Adrenal gland (tissue), 12 donors: ENCODE results near the gene MCM5. TPM values are rescaled to one million over a fixed set of nuclear protein-coding genes. Genes with fewer than 3 reads are reported as not detected.

ENCODE experiments used
- DNase-seq, 7 donors: peaks; one replicate each; pipeline ENCODE4 v3.0.0-alpha.2; 2019 to 2020
- H3K27ac ChIP-seq, 5 donors: fragments of 200-600 bp; sonication (generic) in 4 of 5; 1 replicate in 3 of 5; 2 replicates in 2 of 5; pipeline versions ENCODE4 v1.5.1 to v1.8.0; 2016 to 2020; ENCODE audit warnings: mild to moderate bottlenecking in 1 of 5
- H3K27me3 ChIP-seq: fragments of 200-600 bp; 2 replicates; pipeline ENCODE4 v1.8.0; 2021
- H3K36me3 ChIP-seq, 2 donors: fragments of 200-600 bp; replicated peaks in 1 of 2; 1 replicate in 1 of 2; 2 replicates in 1 of 2; pipeline versions ENCODE4 v1.5.1 to v1.8.0; 2018 to 2022
- H3K4me1 ChIP-seq, 2 donors: fragments of 200-600 bp; replicated peaks in 1 of 2; 1 replicate in 1 of 2; 2 replicates in 1 of 2; pipeline versions ENCODE4 v1.5.1 to v1.8.0; 2018 to 2021
- H3K4me3 ChIP-seq, 4 donors: fragments of 200-600 bp; sonication (generic) in 3 of 4; one replicate each; pipeline ENCODE4 v1.5.1; 2016 to 2018
- H3K9me3 ChIP-seq, 3 donors: fragments of 200-600 bp; sonication (generic) in 1 of 3; replicated peaks in 1 of 3; 1 replicate in 2 of 3; 2 replicates in 1 of 3; pipeline versions ENCODE4 v1.5.1 to v1.8.0; 2016 to 2021
- CTCF ChIP-seq, 6 experiments: fragments of 450-650 bp in 4 of 6; fragments of 200-600 bp in 2 of 6; sonication (generic) in 1 of 6; IDR thresholded peaks; 1 replicate in 5 of 6; 2 replicates in 1 of 6; pipeline versions ENCODE4 v1.5.1 to v1.8.0; 2016 to 2021; ENCODE audit warnings: antibody characterized with exemption in 6 of 6, mild to moderate bottlenecking in 2 of 6, moderate library complexity in 1 of 6
- POLR2A ChIP-seq, 2 donors: fragments of 450-650 bp; IDR thresholded peaks; one replicate each; pipeline ENCODE4 v1.6.1; 2017; ENCODE audit warnings: antibody characterized with exemption in 2 of 2, mild to moderate bottlenecking in 2 of 2, moderate library complexity in 1 of 2
- WGBS, 4 donors: extraction: QIAGEN DNeasy Blood & Tissue Kit in 2 of 4; methylation state at CpG; one replicate each; pipeline versions ENCODE4 v1.1.5 to v1.1.7; 2013 to 2017; 5-methylcytosine and 5-hydroxymethylcytosine counted together
- intact Hi-C, 2 donors: fragments of 100-400 bp; cut with DNase I; formaldehyde crosslinking; loops; one replicate each; pipeline versions ENCODE4 v1.14.1 to v1.15.0; 2022 to 2023
- polyA plus RNA-seq, 3 donors: library from polyadenylated mRNA; stranded (reverse); fragments of 200-250 nt in 2 of 3; fragments of 350-450 nt in 1 of 3; fragmentation: Illumina TruSeq in 1 of 3; extraction: RNeasy Lipid Tissue Mini Kit (QIAGEN cat#74804) in 1 of 3; gene quantifications; one replicate each; pipeline ENCODE4 v1.2.3, GENCODE V29; 2013 to 2014
- total RNA-seq, 9 donors: library from RNA; depleted of rRNA in 4 of 9; stranded (reverse); fragments of >200 nt in 4 of 9; fragments of 120-200 nt in 1 of 9; fragmentation: NEBNext Ultra II Directional in 1 of 9; extraction: Animal tissue kit (Norgen Biotek cat#: 25700) in 1 of 9; gene quantifications; one replicate each; pipeline versions ENCODE4 v1.1.0 to v1.2.4, GENCODE V29; 2013 to 2023
- donor health status: healthy with polysubstance abuse.
- donor health status: Bipolar disorder and iron deficiency.
- donor health status: DM: yes; HTN: yes; CAD: no.
- donor health status: DM: no; HTN: no; CAD: no.
- donor health status: DM: no; HTN: no; CAD: no.
- donor health status: DM: yes; HTN: yes; CAD: no.

MCM5 gene
- total and polyA plus RNA-seq, 12 donors = 3.9 to 20.7 (median 14.6) TPM

DNA sequence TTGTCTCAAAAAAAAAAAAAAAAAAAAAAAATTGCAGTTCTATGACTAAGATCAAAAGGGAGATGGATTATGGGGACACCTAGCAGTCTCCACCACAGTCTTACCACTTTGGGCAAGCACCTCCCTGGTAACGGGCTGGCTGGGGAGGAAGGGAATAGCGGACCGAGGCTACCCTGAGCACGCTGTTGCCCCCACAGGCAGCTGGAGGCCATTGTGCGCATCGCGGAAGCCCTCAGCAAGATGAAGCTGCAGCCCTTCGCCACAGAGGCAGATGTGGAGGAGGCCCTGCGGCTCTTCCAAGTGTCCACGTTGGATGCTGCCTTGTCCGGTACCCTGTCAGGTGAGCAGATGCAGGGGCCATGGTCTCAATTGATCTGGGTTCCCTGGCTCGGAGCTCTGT is 21.2 kb downstream of the MCM5 start:
- intact Hi-C loops = no loop called here
- no peak overlapping the region for H3K27ac ChIP-seq
- peaks cover 0 to 17% of the 10 kb centered on the region in 2 donors for H3K36me3 ChIP-seq
- no peak overlapping the region for H3K4me3 ChIP-seq
- no peaks in the 10 kb centered on the region for H3K27me3 ChIP-seq
- DNase-seq = no peak
- 92 to 94% (median 93%) methylated on average over 8 to 12 of the region's 12 CpGs for WGBS, 4 donors
- TF ChIP-seq CTCF (IDR thresholded peaks at IDR 0.05) (no peak), POLR2A (IDR thresholded peaks at IDR 0.05) (no peak)
- no peaks in the 10 kb centered on the region for H3K4me1 ChIP-seq
- H3K9me3 ChIP-seq = no peaks in the 10 kb centered on the region

GRCh38 chr22:35422145-35422544 is 22.2 kb downstream of the MCM5 start:
- Histone ChIP-seq H3K4me3 (no peak overlapping the region), H3K9me3 (no peaks in the 10 kb centered on the region), H3K4me1 (no peaks in the 10 kb centered on the region), H3K36me3 (peaks cover 0 to 17% of the 10 kb centered on the region in 2 donors), H3K27me3 (no peaks in the 10 kb centered on the region), H3K27ac (no peak overlapping the region)
- DNase-seq = no peak
- 94 to 99% (median 97%) methylated on average over 4 of the region's 4 CpGs for WGBS, 4 donors
- intact Hi-C loops = no loop called here
- TF ChIP-seq CTCF (IDR thresholded peaks at IDR 0.05) (no peak), POLR2A (IDR thresholded peaks at IDR 0.05) (no peak)

GRCh38 chr22:35422936-35423335 is 23.0 kb downstream of the MCM5 start:
- 93 to 98% (median 96%) methylated on average over 3 to 9 of the region's 9 CpGs for WGBS, 4 donors

DNA sequence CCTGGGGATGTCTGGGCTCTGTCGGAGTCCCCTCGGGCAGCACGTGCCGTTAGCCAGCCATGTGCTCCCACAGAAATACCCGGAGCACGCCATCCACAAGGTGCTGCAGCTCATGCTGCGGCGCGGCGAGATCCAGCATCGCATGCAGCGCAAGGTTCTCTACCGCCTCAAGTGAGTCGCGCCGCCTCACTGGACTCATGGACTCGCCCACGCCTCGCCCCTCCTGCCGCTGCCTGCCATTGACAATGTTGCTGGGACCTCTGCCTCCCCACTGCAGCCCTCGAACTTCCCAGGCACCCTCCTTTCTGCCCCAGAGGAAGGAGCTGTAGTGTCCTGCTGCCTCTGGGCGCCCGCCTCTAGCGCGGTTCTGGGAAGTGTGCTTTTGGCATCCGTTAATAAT is 24.1 kb downstream of the MCM5 start:
- Histone ChIP-seq H3K27me3 (no peaks in the 10 kb centered on the region), H3K4me1 (no peaks in the 10 kb centered on the region), H3K9me3 (no peaks in the 10 kb centered on the region), H3K36me3 (peaks cover 0 to 17% of the 10 kb centered on the region in 2 donors), H3K4me3 (no peak overlapping the region), H3K27ac (no peak overlapping the region)
- DNase-seq = no peak
- WGBS, 4 donors = 95 to 97% (median 96%) methylated on average over 15 to 26 of the region's 26 CpGs
- TF ChIP-seq POLR2A (IDR thresholded peaks at IDR 0.05) = no peak
- intact Hi-C loops = no loop called here

More at GRCh38 chr22:35422936-35423335, 23.0 kb downstream of the MCM5 start:
- intact Hi-C loops = no loop called here
- H3K36me3 ChIP-seq = peaks cover 0 to 17% of the 10 kb centered on the region in 2 donors
- no peak for TF ChIP-seq POLR2A (IDR thresholded peaks at IDR 0.05)
- TF ChIP-seq CTCF (IDR thresholded peaks at IDR 0.05) = no peak
- no peak for DNase-seq
- no peaks in the 10 kb centered on the region for H3K27me3 ChIP-seq
- no peak overlapping the region for H3K27ac ChIP-seq
- H3K9me3 ChIP-seq = no peaks in the 10 kb centered on the region
- H3K4me3 ChIP-seq = no peak overlapping the region
- H3K4me1 ChIP-seq = no peaks in the 10 kb centered on the region

GRCh38 chr22:35424761-35425160 is 24.8 kb downstream of the MCM5 start:
- H3K27me3 ChIP-seq = no peaks in the 10 kb centered on the region
- H3K9me3 ChIP-seq = no peaks in the 10 kb centered on the region
- no peak overlapping the region for H3K27ac ChIP-seq
- intact Hi-C loops = no loop called here
- no peak overlapping the region for H3K4me3 ChIP-seq
- H3K36me3 ChIP-seq = peaks cover 0 to 15% of the 10 kb centered on the region in 2 donors
- no peak for TF ChIP-seq POLR2A (IDR thresholded peaks at IDR 0.05)
- no peak for TF ChIP-seq CTCF (IDR thresholded peaks at IDR 0.05)
- no peaks in the 10 kb centered on the region for H3K4me1 ChIP-seq
- WGBS, 4 donors = 80 to 90% (median 83%) methylated on average over 2 to 7 of the region's 7 CpGs
- DNase-seq = no peak
